Measurements from ENCODE around the gene MBD5. TPM values are rescaled to one million over a fixed set of nuclear protein-coding genes. Genes with fewer than 3 reads are reported as not detected.

Gene MBD5
- total RNA-seq, 1 donor from 2014 or later: 8.3 TPM

GRCh38 chr2:148455791-148456190 is 434.9 kb downstream of the MBD5 start:
- no peaks in the 10 kb centered on the region for H3K9me3 ChIP-seq
- H3K4me3 ChIP-seq: no peak overlapping the region
- H3K27ac ChIP-seq: no peak overlapping the region
- intact Hi-C loops (cut with DNase I): no loop called here
- no peaks in the 10 kb centered on the region for H3K27me3 ChIP-seq
- peaks cover 0 to 7% of the 10 kb centered on the region in 2 donors for H3K4me1 ChIP-seq
- no peak for DNase-seq (ENCODE audit: low spot score in 2 of 2)
- TF ChIP-seq CTCF (IDR thresholded peaks at IDR 0.05): no peak
- no peaks in the 10 kb centered on the region for H3K36me3 ChIP-seq

- H3K36me3 ChIP-seq: no peaks in the 10 kb centered on the region
- H3K27ac ChIP-seq: peak overlapping the region in 1 of 2 donors; percentile 10
- no peak for DNase-seq (ENCODE audit: low spot score in 2 of 2)
- no peak for TF ChIP-seq CTCF (IDR thresholded peaks at IDR 0.05)
- intact Hi-C loops (cut with DNase I): no loop called here
- H3K9me3 ChIP-seq: no peaks in the 10 kb centered on the region
- no peak overlapping the region for H3K4me3 ChIP-seq
- H3K27me3 ChIP-seq: no peaks in the 10 kb centered on the region
- peaks cover 0 to 19% of the 10 kb centered on the region in 2 donors for H3K4me1 ChIP-seq
Measured at GRCh38 chr2:148458171-148458570, 437.3 kb downstream of the MBD5 start.

- peak overlapping the region; percentile 56 to 64 for H3K27ac ChIP-seq
Measured at GRCh38 chr2:148459377-148459778, 438.5 kb downstream of the MBD5 start.

GRCh38 chr2:148461876-148462275 is 441.0 kb downstream of the MBD5 start:
- peak overlapping the region in 1 of 2 donors; percentile 22 for H3K4me3 ChIP-seq
- peak overlapping the region; percentile 56 to 64 for H3K27ac ChIP-seq
- intact Hi-C loops (cut with DNase I): loop anchor here (5.0 kb wide), 1 partner anchor 45 kb away; no protein-coding TSS in a partner anchor
- no peak for DNase-seq (ENCODE audit: low spot score in 2 of 2)
- peaks cover 0 to 27% of the 10 kb centered on the region in 2 donors for H3K4me1 ChIP-seq
- H3K9me3 ChIP-seq: no peaks in the 10 kb centered on the region
- no peaks in the 10 kb centered on the region for H3K36me3 ChIP-seq
- TF ChIP-seq CTCF (IDR thresholded peaks at IDR 0.05): no peak
- H3K27me3 ChIP-seq: no peaks in the 10 kb centered on the region

More at GRCh38 chr2:148459377-148459778, 438.5 kb downstream of the MBD5 start:
- peaks cover 0 to 27% of the 10 kb centered on the region in 2 donors for H3K4me1 ChIP-seq
- H3K36me3 ChIP-seq: no peaks in the 10 kb centered on the region
- TF ChIP-seq CTCF (IDR thresholded peaks at IDR 0.05): no peak
- no peak for DNase-seq (ENCODE audit: low spot score in 2 of 2)
- no peak overlapping the region for H3K4me3 ChIP-seq
- no peaks in the 10 kb centered on the region for H3K27me3 ChIP-seq
- no peaks in the 10 kb centered on the region for H3K9me3 ChIP-seq
- intact Hi-C loops (cut with DNase I): no loop called here

- Histone ChIP-seq H3K36me3 (no peaks in the 10 kb centered on the region), H3K4me3 (no peak overlapping the region), H3K9me3 (no peaks in the 10 kb centered on the region), H3K27me3 (no peaks in the 10 kb centered on the region), H3K4me1 (no peaks in the 10 kb centered on the region), H3K27ac (no peak overlapping the region)
- intact Hi-C loops (cut with DNase I): no loop called here
- DNase-seq (ENCODE audit: low spot score in 2 of 2): no peak
- TF ChIP-seq CTCF (IDR thresholded peaks at IDR 0.05): no peak
Measured at GRCh38 chr2:148475626-148476025, 454.7 kb downstream of the MBD5 start.

- Histone ChIP-seq H3K4me1 (no peaks in the 10 kb centered on the region), H3K36me3 (no peaks in the 10 kb centered on the region), H3K9me3 (no peaks in the 10 kb centered on the region), H3K4me3 (no peak overlapping the region), H3K27me3 (no peaks in the 10 kb centered on the region), H3K27ac (no peak overlapping the region)
- intact Hi-C loops (cut with DNase I): no loop called here
- no peak for DNase-seq (ENCODE audit: low spot score in 2 of 2)
- no peak for TF ChIP-seq CTCF (IDR thresholded peaks at IDR 0.05)
Measured at GRCh38 chr2:148479398-148479797, 458.5 kb downstream of the MBD5 start.

Measured in ascending aorta (tissue), 2 donors.